Measurements from ENCODE around the gene LRFN5. TPM values are rescaled to one million over a fixed set of nuclear protein-coding genes. Genes with fewer than 3 reads are reported as not detected.

The LRFN5 gene
- total RNA-seq, 1 experiment from 2014 or later: 1.3 TPM

GRCh38 chr14:41766772-41767171 lies 160.1 kb downstream of the LRFN5 start:
- no peaks in the 10 kb centered on the region for H3K27me3 ChIP-seq (ENCODE audit: insufficient read depth, low read length)
- Mint-ChIP-seq H3K4me1 (no peaks in the 10 kb centered on the region), H3K27me3 (ENCODE audit: low read depth) (no peaks in the 10 kb centered on the region), H3K9me3 (peaks cover 0 to 2% of the 10 kb centered on the region in 2 experiments; a peak in 2 of 5 replicates), H3K36me3 (ENCODE audit: insufficient read depth in 1 of 3, low read depth in 3 of 3) (no peaks in the 10 kb centered on the region), H3K4me3 (no peak overlapping the region), H3K27ac (no peak overlapping the region)
- no peaks in the 10 kb centered on the region for H3K23me2 ChIP-seq (ENCODE audit: insufficient read length, low read depth, low read length, poor library complexity, severe bottlenecking)
- TF ChIP-seq CTCF (conservative IDR thresholded peaks at IDR 0.05): no peak
- no CpG with 5 or more reads among the region's 5 CpGs for WGBS (ENCODE audit: extremely low coverage, insufficient read length, low lambda C conversion rate)
- no peak overlapping the region for H4K5ac ChIP-seq (ENCODE audit: insufficient read length, low read depth, low read length)
- H3K9ac ChIP-seq (ENCODE audit: extremely low read depth, insufficient read length, low read length): no peak overlapping the region
- no peak overlapping the region for H3K27ac ChIP-seq (ENCODE audit: insufficient read length, low read depth, low read length)
- H2BK12ac ChIP-seq (ENCODE audit: insufficient read length, low read depth, low read length): no peak overlapping the region
- no peak overlapping the region for H3K4ac ChIP-seq (ENCODE audit: low read depth, low read length)
- no peak overlapping the region for H2BK5ac ChIP-seq (ENCODE audit: insufficient read length, low read length)
- H4K91ac ChIP-seq (ENCODE audit: insufficient read length, low read depth, low read length): no peak overlapping the region
- no peak overlapping the region for H3K4me2 ChIP-seq (ENCODE audit: insufficient read depth, insufficient read length, low read length)
- H3K56ac ChIP-seq (ENCODE audit: insufficient read length, low read depth, low read length): no peak overlapping the region
- H3T11ph ChIP-seq (ENCODE audit: low read length): no peak overlapping the region
- no peak overlapping the region for H2AFZ ChIP-seq (ENCODE audit: low read length)
- no peaks in the 10 kb centered on the region for H3K79me1 ChIP-seq (ENCODE audit: insufficient read depth, low read depth, low read length, poor library complexity, severe bottlenecking)
- H4K8ac ChIP-seq (replicated peaks; ENCODE audit: insufficient read length, low read depth, low read length): no peak overlapping the region
- H2BK15ac ChIP-seq (ENCODE audit: low read depth, low read length): no peak overlapping the region
- H3K23ac ChIP-seq (ENCODE audit: insufficient read length, low read depth, low read length): no peak overlapping the region
- no peaks in the 10 kb centered on the region for H3K4me1 ChIP-seq (ENCODE audit: insufficient read depth, low read length)
- H4K20me1 ChIP-seq (ENCODE audit: control insufficient read depth, insufficient read depth, insufficient read length): no peaks in the 10 kb centered on the region
- H2BK120ac ChIP-seq (ENCODE audit: low read depth, low read length, poor library complexity, severe bottlenecking): no peak overlapping the region
- H2AK5ac ChIP-seq (ENCODE audit: insufficient read length, low read length): no peak overlapping the region
- no peak overlapping the region for H2BK20ac ChIP-seq (ENCODE audit: low read depth, low read length, poor library complexity, severe bottlenecking)
- H3K9me3 ChIP-seq (ENCODE audit: control insufficient read depth, low read depth, low read length): no peaks in the 10 kb centered on the region
- no peak overlapping the region for H3K14ac ChIP-seq (ENCODE audit: insufficient read depth, low read length)
- H3K18ac ChIP-seq (ENCODE audit: insufficient read length, low read depth, low read length): no peak overlapping the region
- DNase-seq: no peak
- no peaks in the 10 kb centered on the region for H3K79me2 ChIP-seq (ENCODE audit: insufficient read depth, low read length)
